NCI-H2196 (cell line): Measurements from ENCODE around the gene YWHAH.
"Not testable (repeated sequence)": the region's sequence is repeated elsewhere in the genome, so short reads cannot be mapped to it uniquely, and the experiment has no call there.

ENCODE experiments used
- DNase-seq: peaks from one replicate; lab custom pipeline; 2025; ENCODE audit not compliant: unreplicated experiment; lab: John Stamatoyannopoulos, UW

YWHAH gene

DNA sequence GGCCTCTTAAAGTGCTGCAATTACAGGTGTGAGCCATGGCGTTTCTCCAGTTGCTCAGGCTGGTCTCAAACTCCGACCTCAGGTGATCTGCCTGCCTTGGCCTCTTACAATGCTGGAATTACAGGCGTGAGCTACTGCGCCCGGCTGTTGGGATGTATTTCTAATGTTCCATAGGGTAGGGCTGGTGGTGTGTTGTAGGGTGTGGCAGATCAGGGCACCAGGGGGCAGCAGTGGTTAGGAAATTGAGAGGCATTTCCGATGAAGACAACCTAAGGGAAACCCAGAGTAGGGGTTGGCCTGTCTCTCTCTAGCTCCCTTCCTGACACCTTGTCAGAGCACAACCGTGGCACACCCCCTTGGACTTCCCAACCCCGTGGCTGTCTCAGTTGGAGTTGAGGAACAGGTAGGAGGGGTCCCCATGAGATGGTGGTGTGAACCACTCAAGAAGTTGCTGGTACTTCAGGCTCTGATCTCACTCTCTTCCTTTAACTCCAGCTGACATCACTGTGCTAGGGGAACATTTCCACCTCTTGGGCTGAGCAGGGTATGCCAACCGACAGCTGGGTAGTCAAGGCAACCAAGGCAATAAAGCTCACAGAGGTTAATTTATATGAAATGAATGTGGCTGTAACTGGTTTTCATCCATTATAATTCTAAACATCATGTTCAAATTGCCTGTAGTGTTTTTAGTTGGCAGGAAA is 33.0 kb downstream of the YWHAH start:
- peak; percentile 52 for DNase-seq

- no peak for DNase-seq
These were observed 33.6 kb downstream of the YWHAH start for GRCh38 chr22:31977939-31978338.

- DNase-seq: no peak
These were observed 36.3 kb downstream of the YWHAH start for GRCh38 chr22:31980628-31981027.

DNA sequence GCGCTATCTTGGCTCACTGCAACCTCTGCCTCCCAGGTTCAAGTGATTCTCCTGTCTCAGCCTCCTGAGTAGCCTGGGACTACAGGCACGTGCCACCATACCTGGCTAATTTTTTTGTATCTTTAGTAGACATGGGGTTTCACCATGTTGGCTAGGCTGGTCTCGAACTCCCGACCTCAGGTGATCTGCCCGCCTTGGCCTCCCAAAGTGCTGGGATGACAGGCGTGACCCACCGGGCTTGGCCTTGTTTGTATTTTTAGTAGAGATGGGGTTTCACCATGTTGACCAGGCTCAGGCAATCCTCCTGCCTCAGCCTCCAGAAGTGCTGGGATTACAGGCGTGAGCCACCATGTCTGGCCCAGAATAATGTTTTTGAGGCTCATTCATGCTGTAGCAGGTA is 37.6 kb downstream of the YWHAH start:
- DNase-seq: not testable (repeated sequence)

DNA sequence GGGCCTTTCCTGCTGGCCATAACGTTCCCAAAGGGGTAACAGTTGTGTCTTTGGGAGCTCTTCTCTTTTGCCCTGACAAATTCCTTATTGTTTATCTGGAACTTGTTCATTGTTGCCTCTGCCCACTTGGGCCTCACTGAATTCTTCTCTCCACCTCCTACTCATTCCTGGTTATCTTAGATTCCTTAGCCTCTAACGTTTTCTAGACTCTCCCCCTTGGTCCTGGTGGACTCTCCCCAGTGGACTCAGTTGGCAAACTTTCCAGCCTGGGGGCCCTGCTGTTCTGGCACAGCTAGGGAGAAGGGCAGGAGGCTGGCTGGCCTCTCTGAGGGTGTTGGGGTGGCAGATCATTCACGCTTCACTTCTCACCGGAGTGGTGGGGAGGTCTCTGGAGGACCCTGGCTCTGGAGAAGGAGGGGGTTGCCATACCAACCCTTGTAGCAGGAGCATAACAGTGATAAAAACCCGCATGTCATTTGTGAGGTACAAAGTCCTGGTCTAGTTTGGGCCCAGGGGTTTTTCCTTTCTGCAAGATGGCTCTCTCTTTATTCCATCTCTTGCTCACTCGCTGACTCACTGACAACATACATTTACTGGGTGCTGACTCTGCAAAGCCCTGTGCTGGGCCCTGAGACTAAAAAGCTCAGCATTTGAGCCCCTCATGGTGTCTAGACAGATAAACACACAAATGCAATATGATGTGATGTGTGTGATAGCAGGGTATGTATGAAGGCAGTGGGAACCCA is 39.7 kb downstream of the YWHAH start:
- DNase-seq: no peak

GRCh38 chr22:31987218-31987617 is 42.9 kb downstream of the YWHAH start:
- no peak for DNase-seq

- no peak for DNase-seq
These were observed 46.9 kb downstream of the YWHAH start for GRCh38 chr22:31991102-31991839.

- DNase-seq: no peak
These were observed 50.7 kb downstream of the YWHAH start for GRCh38 chr22:31995046-31995445.

DNA sequence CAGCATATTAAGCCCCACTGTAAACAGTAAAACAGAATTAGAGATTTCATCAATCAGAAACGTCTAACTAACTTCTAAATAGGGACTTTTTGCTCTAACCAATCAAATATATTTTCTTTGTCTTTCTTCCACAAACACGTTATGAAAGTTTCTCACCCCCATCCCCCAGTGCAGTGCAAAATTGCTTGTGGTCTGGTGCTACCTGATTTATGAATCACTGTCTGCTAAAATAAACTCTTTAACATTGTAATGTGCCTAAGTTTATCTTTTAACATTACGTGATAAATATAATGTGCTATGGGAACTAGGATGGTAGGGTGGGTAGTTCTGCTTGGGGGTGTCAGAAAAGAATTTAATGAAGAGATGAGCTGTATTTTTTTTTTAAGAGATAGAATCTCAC is 51.5 kb downstream of the YWHAH start:
- no peak for DNase-seq

GRCh38 chr22:31998784-31999385 is 54.5 kb downstream of the YWHAH start:
- DNase-seq: no peak

DNA sequence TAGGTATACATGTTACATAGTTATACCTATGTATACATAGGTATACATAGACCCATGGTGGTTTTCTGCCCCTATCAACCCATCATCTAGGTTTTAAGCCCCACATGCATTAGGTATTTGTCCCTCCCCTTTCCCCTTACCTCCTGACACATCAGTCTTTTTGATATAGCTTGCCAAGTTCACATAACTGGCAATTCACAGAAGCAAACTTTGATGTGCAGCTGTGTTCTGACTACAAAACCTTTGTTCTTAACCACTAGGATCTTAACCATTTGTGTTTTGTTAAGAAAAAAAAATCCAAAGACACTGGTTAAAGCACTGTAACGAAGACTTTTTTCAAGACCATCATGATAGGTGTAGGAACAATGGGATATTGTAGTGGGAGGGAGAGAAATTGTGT is 55.8 kb downstream of the YWHAH start:
- no peak for DNase-seq

DNA sequence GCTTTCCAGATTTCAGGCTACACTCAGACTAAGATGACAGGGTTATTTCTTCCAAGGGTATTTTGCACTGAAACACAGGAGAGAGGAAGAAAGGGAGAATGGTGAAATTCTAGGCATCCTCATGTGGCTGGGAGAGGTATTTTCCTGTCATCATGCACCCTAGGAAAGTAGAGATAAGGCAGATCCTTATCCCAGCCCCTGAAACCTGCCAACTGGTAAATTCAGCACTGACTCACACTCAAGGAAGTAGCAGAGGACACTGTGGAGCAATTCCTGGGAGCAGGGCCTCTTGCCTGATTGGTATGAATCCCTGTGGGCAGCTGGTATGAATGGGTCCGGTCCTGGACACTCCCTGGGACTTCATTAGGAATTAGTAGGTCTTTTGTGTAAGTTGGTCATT is 61.1 kb downstream of the YWHAH start:
- DNase-seq: no peak
